Astrocyte (in vitro differentiated cells and primary cell): ENCODE results near the gene ZNF213.

Experiments
- EZH2 ChIP-seq: IDR thresholded peaks from 2 replicates; pipeline ENCODE4 v1.6.1; 2012; ENCODE audit warnings: mild to moderate bottlenecking, low read length, inconsistent platforms; ENCODE audit not compliant: insufficient read depth
- TF ChIP-seq, protein P1 (sequence below): IDR thresholded peaks from 2 replicates; pipeline ENCODE4 v1.5.1; 2011; ENCODE audit warnings: low read depth, mild to moderate bottlenecking, inconsistent platforms, low read length, moderate library complexity; ENCODE audit not compliant: insufficient read depth

DNA sequence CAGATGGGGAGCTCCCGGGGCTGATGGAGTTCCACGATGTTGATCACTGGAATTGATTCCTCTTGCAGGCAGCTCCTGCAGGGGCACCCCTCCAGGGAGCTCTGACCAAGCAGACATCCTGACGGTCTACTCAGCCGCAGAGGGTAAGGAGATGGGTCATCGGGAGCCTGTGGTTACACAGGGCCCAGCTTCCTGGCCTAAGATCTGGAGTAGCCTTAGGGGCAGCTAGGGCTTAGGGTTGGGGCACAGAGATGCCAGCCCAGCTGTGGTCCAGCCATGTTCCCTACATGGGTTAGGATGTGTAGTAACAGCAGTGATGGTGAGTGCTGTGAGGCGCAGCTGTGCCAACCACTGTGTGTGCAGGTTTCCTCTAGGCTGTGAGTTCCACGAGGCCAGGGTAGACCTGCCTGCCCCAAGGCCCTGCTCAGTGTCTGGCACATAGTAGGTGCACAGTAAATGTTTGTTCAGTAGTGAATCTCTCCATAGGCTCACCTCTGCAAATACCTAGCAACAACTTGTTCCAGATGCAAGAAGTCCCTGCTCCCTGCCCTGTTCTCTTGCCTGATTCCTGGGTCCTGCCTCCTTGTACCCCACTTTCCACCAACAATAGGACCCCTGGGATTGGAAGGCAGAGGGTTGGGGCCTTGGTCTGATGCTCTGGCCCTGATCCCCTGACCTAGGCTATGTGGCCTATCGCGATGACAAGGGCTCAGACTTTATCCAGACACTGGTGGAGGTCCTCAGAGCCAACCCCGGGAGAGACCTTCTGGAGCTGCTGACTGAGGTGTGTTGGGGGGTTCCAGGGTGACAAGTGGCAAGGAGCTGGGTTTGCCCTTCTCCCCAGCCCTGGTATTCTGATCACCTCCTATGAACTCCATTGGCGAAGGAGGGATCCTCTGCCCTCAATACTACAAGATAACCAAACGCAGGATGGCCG lies 13.7 kb downstream of the ZNF213 start:
- TF ChIP-seq, protein P1, sequence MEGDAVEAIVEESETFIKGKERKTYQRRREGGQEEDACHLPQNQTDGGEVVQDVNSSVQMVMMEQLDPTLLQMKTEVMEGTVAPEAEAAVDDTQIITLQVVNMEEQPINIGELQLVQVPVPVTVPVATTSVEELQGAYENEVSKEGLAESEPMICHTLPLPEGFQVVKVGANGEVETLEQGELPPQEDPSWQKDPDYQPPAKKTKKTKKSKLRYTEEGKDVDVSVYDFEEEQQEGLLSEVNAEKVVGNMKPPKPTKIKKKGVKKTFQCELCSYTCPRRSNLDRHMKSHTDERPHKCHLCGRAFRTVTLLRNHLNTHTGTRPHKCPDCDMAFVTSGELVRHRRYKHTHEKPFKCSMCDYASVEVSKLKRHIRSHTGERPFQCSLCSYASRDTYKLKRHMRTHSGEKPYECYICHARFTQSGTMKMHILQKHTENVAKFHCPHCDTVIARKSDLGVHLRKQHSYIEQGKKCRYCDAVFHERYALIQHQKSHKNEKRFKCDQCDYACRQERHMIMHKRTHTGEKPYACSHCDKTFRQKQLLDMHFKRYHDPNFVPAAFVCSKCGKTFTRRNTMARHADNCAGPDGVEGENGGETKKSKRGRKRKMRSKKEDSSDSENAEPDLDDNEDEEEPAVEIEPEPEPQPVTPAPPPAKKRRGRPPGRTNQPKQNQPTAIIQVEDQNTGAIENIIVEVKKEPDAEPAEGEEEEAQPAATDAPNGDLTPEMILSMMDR = no peak
- TF ChIP-seq EZH2 = no peak
